Measurements from ENCODE around the gene UBE2B. TPM values are rescaled to one million over a fixed set of nuclear protein-coding genes. Genes with fewer than 3 reads are reported as not detected.

UBE2B gene
- total RNA-seq, 1 experiment from 2014 or later = 91.9 TPM

- Histone ChIP-seq H3K9me2 (ENCODE audit: insufficient read depth) (no peaks in the 10 kb centered on the region), H3K27ac (ENCODE audit: low read depth, low read length) (no peak overlapping the region), H3K9me3 (ENCODE audit: control insufficient read depth in 1 of 2, insufficient read depth in 1 of 2, low read depth in 1 of 2, low read length in 2 of 2) (no peaks in the 10 kb centered on the region), H3K4me1 (ENCODE audit: control insufficient read depth in 1 of 2, insufficient read depth in 2 of 2, low read length in 2 of 2) (no peaks in the 10 kb centered on the region), H3K9ac (ENCODE audit: low read length) (no peak overlapping the region), H3K79me2 (ENCODE audit: insufficient read depth, low read length) (peaks cover 15% of the 10 kb centered on the region), H2AFZ (ENCODE audit: low read depth, low read length, poor library complexity, severe bottlenecking) (no peak overlapping the region), H3K4me3 (replicated peaks in 1 of 2; ENCODE audit: low read depth in 1 of 2, low read length in 2 of 2) (no peak overlapping the region), H4K20me1 (ENCODE audit: insufficient read depth) (no peaks in the 10 kb centered on the region), H3K36me3 (ENCODE audit: control insufficient read depth in 1 of 2, insufficient read depth in 2 of 2, low read length in 2 of 2) (peaks cover 32 to 51% of the 10 kb centered on the region in 2 experiments), H3K27me3 (ENCODE audit: insufficient read depth, low read length) (no peaks in the 10 kb centered on the region), H3K4me2 (ENCODE audit: low read length) (no peak overlapping the region)
- intact Hi-C loops (cut with micrococcal nuclease) = no loop called here
- DNase-seq (ENCODE audit: low read depth, low spot score) = no peak
- CTCF ChIA-PET = no interaction called here
- RAD21 ChIA-PET (ENCODE audit: low non-redundant PET in 1 of 2, low total read pairs in 2 of 2, uncharacterized antibody in 2 of 2, unreplicated experiment in 2 of 2) = no interaction called here
- no TSS peak for BruUV-seq (replicated peaks)
- POLR2A ChIA-PET = no interaction called here
- ATAC-seq = no peak
- TF ChIP-seq JUND (IDR thresholded peaks at IDR 0.05) (no peak), REST (IDR thresholded peaks at IDR 0.05; ENCODE audit: low read depth) (no peak), EZH2phosphoT487 (IDR thresholded peaks at IDR 0.05; ENCODE audit: borderline replicate concordance) (no peak)
Observed at GRCh38 chr5:134387443-134387842, 16.1 kb downstream of the UBE2B start.

- H3K9ac ChIP-seq (ENCODE audit: low read length) = no peak overlapping the region
- ChIA-PET POLR2A (no interaction called here), CTCF (no interaction called here), RAD21 (ENCODE audit: low non-redundant PET in 1 of 2, low total read pairs in 2 of 2, uncharacterized antibody in 2 of 2, unreplicated experiment in 2 of 2) (interaction anchor here in 1 of 2 experiments (0.6 kb wide), 1 partner anchor 155 kb away, joined by 3 read pairs; no protein-coding TSS in a partner anchor)
- H3K4me1 ChIP-seq (ENCODE audit: control insufficient read depth in 1 of 2, insufficient read depth in 2 of 2, low read length in 2 of 2) = peaks cover 0 to 10% of the 10 kb centered on the region in 2 experiments; a peak in 2 of 4 replicates
- DNase-seq (ENCODE audit: low read depth, low spot score) (no peak), ATAC-seq (no peak)
- H3K36me3 ChIP-seq (ENCODE audit: control insufficient read depth in 1 of 2, insufficient read depth in 2 of 2, low read length in 2 of 2) = peaks cover 40 to 42% of the 10 kb centered on the region in 2 experiments
- H3K4me2 ChIP-seq (ENCODE audit: low read length) = no peak overlapping the region
- no peak overlapping the region for H3K27ac ChIP-seq (ENCODE audit: low read depth, low read length)
- H3K9me2 ChIP-seq (ENCODE audit: insufficient read depth) = no peaks in the 10 kb centered on the region
- intact Hi-C loops (cut with micrococcal nuclease) = no loop called here
- H3K4me3 ChIP-seq (replicated peaks in 1 of 2; ENCODE audit: low read depth in 1 of 2, low read length in 2 of 2) = no peak overlapping the region
- no peak for TF ChIP-seq JUND (IDR thresholded peaks at IDR 0.05)
- TF ChIP-seq POLR2A (IDR thresholded peaks at IDR 0.05; ENCODE audit: borderline replicate concordance, extremely low read depth, insufficient read depth, insufficient read length) = no peak
- no peak for TF ChIP-seq ATF3 (IDR thresholded peaks at IDR 0.05)
- TF ChIP-seq CTCF (IDR thresholded peaks at IDR 0.05 in 2 of 3, conservative IDR thresholded peaks at IDR 0.05 in 1 of 3; ENCODE audit: borderline replicate concordance in 1 of 3, insufficient read depth in 1 of 3, low read depth in 2 of 3, low read length in 2 of 3) = no peak
- TF ChIP-seq RAD21 (IDR thresholded peaks at IDR 0.05; ENCODE audit: low read depth) = no peak
- TF ChIP-seq EGR1 (IDR thresholded peaks at IDR 0.05; ENCODE audit: low read depth) = no peak
- TF ChIP-seq CEBPB (IDR thresholded peaks at IDR 0.05; ENCODE audit: low read depth) = no peak
- no peak for TF ChIP-seq YY1 (IDR thresholded peaks at IDR 0.05; ENCODE audit: extremely low read depth, insufficient replicate concordance, low read depth, low read length)
- no peak for TF ChIP-seq ZNF274 (IDR thresholded peaks at IDR 0.05; ENCODE audit: low read depth, low read length)
- TF ChIP-seq SP1 (IDR thresholded peaks at IDR 0.05; ENCODE audit: low read depth) = no peak
- TF ChIP-seq SIN3A (IDR thresholded peaks at IDR 0.05; ENCODE audit: low read depth) = no peak
- no peak for TF ChIP-seq EZH2phosphoT487 (IDR thresholded peaks at IDR 0.05; ENCODE audit: borderline replicate concordance)
- no peak for TF ChIP-seq ELF1 (IDR thresholded peaks at IDR 0.05; ENCODE audit: borderline replicate concordance, low read depth)
- no peak for TF ChIP-seq ZFX (IDR thresholded peaks at IDR 0.05)
- no peak for TF ChIP-seq TCF7L2 (IDR thresholded peaks at IDR 0.05; ENCODE audit: borderline replicate concordance, extremely low read depth, insufficient read depth, insufficient read length)
- H4K20me1 ChIP-seq (ENCODE audit: insufficient read depth) = 0 out of 2 replicates have a peak, but pooled peaks cover 4% of the 10 kb centered on the region
- BruUV-seq (replicated peaks) = no TSS peak
- H3K79me2 ChIP-seq (ENCODE audit: insufficient read depth, low read length) = peaks cover 4% of the 10 kb centered on the region; the same call in 1 of the 2 replicates
- no peaks in the 10 kb centered on the region for H3K27me3 ChIP-seq (ENCODE audit: insufficient read depth, low read length)
- H2AFZ ChIP-seq (ENCODE audit: low read depth, low read length, poor library complexity, severe bottlenecking) = no peak overlapping the region
- H3K9me3 ChIP-seq (ENCODE audit: control insufficient read depth in 1 of 2, insufficient read depth in 1 of 2, low read depth in 1 of 2, low read length in 2 of 2) = no peaks in the 10 kb centered on the region
Observed at GRCh38 chr5:134392301-134392700, 20.9 kb downstream of the UBE2B start.
